HEK293T (cell line): Measurements from ENCODE around the gene GRIA3.
"Not testable (repeated sequence)": the region's sequence is repeated elsewhere in the genome, so short reads cannot be mapped to it uniquely, and the experiment has no call there.

Experiments
- CTCF ChIA-PET: fragments of 350-600 bp; formaldehyde crosslinking; extraction: SDS; loops from one replicate; lab custom pipeline; 2021; ENCODE audit warnings: antibody characterized with exemption, inconsistent platforms; lab: Yijun Ruan, JAX
- POLR2A ChIA-PET: fragments of 350-600 bp; formaldehyde crosslinking; extraction: SDS; loops from one replicate; lab custom pipeline; 2020; ENCODE audit warnings: antibody characterized with exemption, inconsistent platforms; lab: Yijun Ruan, JAX
- DNase-seq: peaks from one replicate; pipeline ENCODE4 v3.0.0; 2012; ENCODE audit warnings: mixed read lengths; ENCODE audit errors: extremely low spot score
- ARNT ChIP-seq: fragments of 450-650 bp; IDR thresholded peaks from 2 replicates; pipeline ENCODE4 v1.6.1; 2017; ENCODE audit warnings: mild to moderate bottlenecking
- BHLHE40 ChIP-seq: fragments of 450-650 bp; IDR thresholded peaks from 2 replicates; pipeline ENCODE4 v1.6.1; 2016; ENCODE audit warnings: mild to moderate bottlenecking, moderate library complexity, borderline replicate concordance
- CTBP1 ChIP-seq: fragments of 450-650 bp; IDR thresholded peaks from 2 replicates; pipeline ENCODE4 v1.6.1; 2016; ENCODE audit warnings: borderline replicate concordance
- ELF4 ChIP-seq: fragments of 450-650 bp; IDR thresholded peaks from 2 replicates; pipeline ENCODE4 v1.6.1; 2017; ENCODE audit warnings: antibody characterized with exemption
- FOXA1 ChIP-seq: fragments of 450-650 bp; IDR thresholded peaks from 2 replicates; pipeline ENCODE4 v1.6.1; 2016; ENCODE audit warnings: mild to moderate bottlenecking
- FOXK2 ChIP-seq: fragments of 450-650 bp; IDR thresholded peaks from 2 replicates; pipeline ENCODE4 v1.6.1; 2016; ENCODE audit warnings: mild to moderate bottlenecking
- FOXM1 ChIP-seq: fragments of 450-650 bp; IDR thresholded peaks from 2 replicates; pipeline ENCODE4 v1.6.1; 2017; ENCODE audit warnings: mild to moderate bottlenecking, borderline replicate concordance
- HDGF ChIP-seq: fragments of 450-650 bp; IDR thresholded peaks from 2 replicates; pipeline ENCODE4 v1.6.1; 2017; ENCODE audit warnings: antibody characterized with exemption, borderline replicate concordance
- L3MBTL2 ChIP-seq: fragments of 450-650 bp; conservative IDR thresholded peaks from 2 replicates; pipeline ENCODE4 v1.6.1; 2016; ENCODE audit warnings: mild to moderate bottlenecking
- LEF1 ChIP-seq: fragments of 450-650 bp; IDR thresholded peaks from 2 replicates; pipeline ENCODE4 v1.6.1; 2017; ENCODE audit warnings: mild to moderate bottlenecking, borderline replicate concordance
- NFRKB ChIP-seq: fragments of 450-650 bp; IDR thresholded peaks from 2 replicates; pipeline ENCODE4 v1.6.1; 2016; ENCODE audit warnings: mild to moderate bottlenecking, moderate library complexity
- SP1 ChIP-seq: fragments of 450-650 bp; IDR thresholded peaks from 2 replicates; pipeline ENCODE4 v1.6.1; 2017
- SUZ12 ChIP-seq: fragments of 450-650 bp; IDR thresholded peaks from 2 replicates; pipeline ENCODE4 v1.6.1; 2016; ENCODE audit warnings: mild to moderate bottlenecking
- TARDBP ChIP-seq: fragments of 450-650 bp; IDR thresholded peaks from 2 replicates; pipeline ENCODE4 v1.6.1; 2016
- ZNF384 ChIP-seq: fragments of 450-650 bp; IDR thresholded peaks from 2 replicates; pipeline ENCODE4 v1.6.1; 2016
- TF ChIP-seq, protein P1 (sequence below): fragments of 450-650 bp; IDR thresholded peaks from 2 replicates; pipeline ENCODE4 v1.6.1; 2016

Gene GRIA3

DNA sequence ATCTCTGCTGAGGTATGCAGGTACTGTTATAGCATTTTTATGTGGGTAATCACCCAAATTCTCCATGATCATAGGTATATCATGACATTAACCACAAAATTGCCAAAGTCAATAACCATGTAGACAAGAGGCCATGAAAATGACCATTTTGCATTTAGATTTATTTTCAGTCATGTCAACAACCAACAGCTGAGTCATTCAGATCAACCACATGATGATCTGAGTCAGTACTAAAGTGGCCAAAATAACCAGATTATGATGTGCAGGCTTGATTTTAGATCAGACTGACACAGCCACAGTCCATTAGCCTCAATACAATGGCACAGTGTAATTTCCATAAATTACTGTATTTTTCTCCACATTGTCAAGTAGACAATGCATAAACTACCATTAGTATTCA is 240.5 kb downstream of the GRIA3 start:
- ChIA-PET POLR2A (no interaction called here), CTCF (interaction anchor here (0.6 to 0.8 kb wide), 2 partner anchors 68 to 308 kb away, joined by 3 read pairs; no protein-coding TSS in a partner anchor)
- no peak for DNase-seq
- TF ChIP-seq BHLHE40 (no peak), ZNF384 (no peak), NFRKB (no peak), FOXA1 (no peak), FOXM1 (no peak), L3MBTL2 (no peak), SUZ12 (no peak)

- ChIA-PET CTCF (no interaction called here), POLR2A (no interaction called here)
- DNase-seq = no peak
- no peak for TF ChIP-seq ELF4
Observed at GRCh38 chrX:123425471-123425870, 241.4 kb downstream of the GRIA3 start.

DNA sequence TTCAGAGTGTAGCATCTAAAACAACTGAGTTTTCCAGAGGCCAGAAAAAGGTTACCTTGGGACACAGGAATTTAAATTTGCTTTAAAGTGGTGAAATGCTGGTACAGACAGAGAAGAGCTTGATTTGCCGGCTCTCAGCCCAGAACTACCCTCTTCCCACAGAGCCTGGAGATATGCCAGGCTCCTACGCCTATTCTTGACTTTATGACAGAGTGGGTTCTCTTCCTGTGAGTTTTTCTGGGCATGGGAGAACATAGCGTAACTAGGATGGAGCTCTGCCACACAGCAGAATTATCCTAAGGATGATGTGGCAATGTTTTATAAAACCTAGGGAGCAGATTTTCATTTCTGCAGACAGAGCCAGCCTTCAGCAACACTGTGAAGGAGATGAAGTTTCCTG is 241.8 kb downstream of the GRIA3 start:
- DNase-seq = no peak
- TF ChIP-seq NFRKB (no peak), LEF1 (no peak), BHLHE40 (no peak), FOXA1 (no peak), CTBP1 (no peak), SUZ12 (no peak), HDGF (no peak)
- TF ChIP-seq, protein P1, sequence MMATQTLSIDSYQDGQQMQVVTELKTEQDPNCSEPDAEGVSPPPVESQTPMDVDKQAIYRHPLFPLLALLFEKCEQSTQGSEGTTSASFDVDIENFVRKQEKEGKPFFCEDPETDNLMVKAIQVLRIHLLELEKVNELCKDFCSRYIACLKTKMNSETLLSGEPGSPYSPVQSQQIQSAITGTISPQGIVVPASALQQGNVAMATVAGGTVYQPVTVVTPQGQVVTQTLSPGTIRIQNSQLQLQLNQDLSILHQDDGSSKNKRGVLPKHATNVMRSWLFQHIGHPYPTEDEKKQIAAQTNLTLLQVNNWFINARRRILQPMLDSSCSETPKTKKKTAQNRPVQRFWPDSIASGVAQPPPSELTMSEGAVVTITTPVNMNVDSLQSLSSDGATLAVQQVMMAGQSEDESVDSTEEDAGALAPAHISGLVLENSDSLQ = no peak
- CTCF ChIA-PET = no interaction called here
- POLR2A ChIA-PET = no interaction called here

DNA sequence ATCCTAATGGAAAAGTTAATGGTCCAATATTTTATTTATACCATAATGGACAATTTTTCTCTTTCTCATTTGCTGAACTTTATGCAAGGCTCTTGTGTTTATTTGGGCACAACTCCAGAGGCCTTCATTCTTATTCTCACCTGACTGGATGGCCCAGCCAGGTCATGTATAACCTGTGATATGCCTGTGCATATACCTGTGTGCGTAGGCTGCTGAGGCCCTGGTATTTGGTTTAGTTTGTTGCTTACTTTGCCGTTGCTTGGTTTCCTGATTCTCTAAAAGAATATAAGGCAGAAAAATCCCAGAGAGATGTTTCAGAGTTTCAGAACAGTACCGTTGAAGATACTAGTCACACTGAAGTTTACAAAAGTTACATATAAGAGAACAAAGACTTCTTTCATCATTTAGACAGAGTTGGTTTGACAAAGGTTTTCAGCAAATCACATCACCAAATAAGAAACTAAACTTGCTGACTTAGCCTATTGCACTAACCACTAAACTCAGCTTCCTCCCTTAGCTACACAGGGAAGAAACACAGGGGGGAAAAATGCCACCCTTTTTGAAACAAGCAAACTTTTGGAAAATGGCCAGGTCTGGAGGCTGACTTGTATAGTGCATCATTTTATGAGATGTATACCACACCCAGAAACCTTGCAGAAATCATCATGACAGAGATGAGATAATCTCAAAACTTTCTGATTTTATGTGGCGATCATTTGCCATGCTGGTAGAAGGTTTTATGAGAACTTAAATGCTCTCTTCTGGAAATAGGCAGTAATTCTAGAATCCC is 248.5 kb downstream of the GRIA3 start:
- ChIA-PET POLR2A (no interaction called here), CTCF (no interaction called here)
- DNase-seq = no peak
- no peak for TF ChIP-seq NFRKB
- no peak for TF ChIP-seq L3MBTL2
- no peak for TF ChIP-seq LEF1
- no peak for TF ChIP-seq ELF4
- TF ChIP-seq ZNF384 = no peak
- TF ChIP-seq SUZ12 = no peak
- TF ChIP-seq TARDBP = no peak
- no peak for TF ChIP-seq SP1
- no peak for TF ChIP-seq FOXM1
- no peak for TF ChIP-seq HDGF
- TF ChIP-seq, protein P1 = no peak
- no peak for TF ChIP-seq CTBP1
- no peak for TF ChIP-seq FOXA1
- TF ChIP-seq ARNT = no peak
- TF ChIP-seq FOXK2 = no peak

DNA sequence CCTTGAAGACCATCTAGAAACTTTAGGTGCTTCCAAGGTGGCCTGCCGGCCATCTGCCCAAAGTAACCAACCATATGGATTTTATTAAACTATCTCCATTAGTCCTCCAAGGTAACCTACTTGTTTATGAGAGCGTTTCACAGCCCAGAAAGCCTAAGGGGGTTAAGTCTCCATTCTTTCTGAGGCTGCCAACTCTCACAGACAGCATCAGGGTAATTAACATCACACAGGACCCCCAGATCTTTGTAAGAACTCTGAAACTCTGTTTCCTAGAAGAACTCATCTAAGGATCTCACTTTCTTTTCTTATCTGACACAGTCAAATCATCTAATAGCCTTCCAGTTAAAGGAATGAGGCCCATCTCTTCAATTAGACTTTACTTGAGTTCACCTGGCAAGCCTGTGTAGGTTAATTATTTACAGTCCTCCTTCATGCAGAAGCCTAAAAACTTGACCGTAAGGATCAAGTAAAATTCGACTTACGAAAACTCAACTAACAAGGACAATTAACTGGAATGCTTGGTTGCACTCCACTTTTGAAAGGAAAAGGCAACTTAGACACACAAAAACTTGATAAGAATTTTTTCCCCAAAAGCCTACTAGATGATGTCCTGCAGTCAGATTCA is 252.5 kb downstream of the GRIA3 start:
- no peak for DNase-seq
- TF ChIP-seq, protein P1 = no peak
- TF ChIP-seq HDGF = no peak
- no peak for TF ChIP-seq FOXK2
- no peak for TF ChIP-seq BHLHE40
- TF ChIP-seq SP1 = no peak
- no peak for TF ChIP-seq TARDBP
- TF ChIP-seq ELF4 = no peak
- no peak for TF ChIP-seq CTBP1
- TF ChIP-seq FOXA1 = no peak
- no peak for TF ChIP-seq ARNT
- no peak for TF ChIP-seq ZNF384
- TF ChIP-seq NFRKB = no peak
- no peak for TF ChIP-seq SUZ12
- TF ChIP-seq L3MBTL2 = no peak
- TF ChIP-seq LEF1 = no peak
- POLR2A ChIA-PET = no interaction called here
- CTCF ChIA-PET = no interaction called here

GRCh38 chrX:123439926-123440325 is 255.8 kb downstream of the GRIA3 start:
- POLR2A ChIA-PET, DNase-seq, CTCF ChIA-PET: not testable (repeated sequence)

DNA sequence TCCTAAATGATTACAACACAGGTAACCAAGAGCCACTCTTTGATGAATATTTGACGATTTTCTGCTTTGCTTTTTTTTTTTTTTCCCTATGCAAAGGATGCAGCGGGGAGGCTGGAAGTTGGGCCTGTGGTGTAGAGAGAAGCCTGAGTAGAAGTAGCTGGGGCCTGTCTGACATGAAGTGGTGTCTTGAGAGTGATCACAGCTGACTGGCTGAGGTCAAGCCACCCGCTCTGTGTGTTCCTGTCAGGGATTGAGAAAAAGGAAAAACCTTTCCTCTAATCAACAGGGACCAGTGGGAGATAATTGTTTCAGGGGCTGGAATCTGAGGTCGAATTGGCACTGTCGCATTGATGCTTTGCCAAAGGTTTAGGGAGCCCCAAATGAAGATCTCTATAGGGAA is 258.7 kb downstream of the GRIA3 start:
- ChIA-PET POLR2A (no interaction called here), CTCF (no interaction called here)
- no peak for TF ChIP-seq FOXM1
- TF ChIP-seq CTBP1 = no peak
- no peak for TF ChIP-seq SP1
- TF ChIP-seq ZNF384 = no peak
- no peak for TF ChIP-seq BHLHE40
- TF ChIP-seq TARDBP = no peak
- no peak for TF ChIP-seq L3MBTL2
- no peak for TF ChIP-seq ELF4
- DNase-seq = no peak
